ENCODE results near the gene LIF.

DNA sequence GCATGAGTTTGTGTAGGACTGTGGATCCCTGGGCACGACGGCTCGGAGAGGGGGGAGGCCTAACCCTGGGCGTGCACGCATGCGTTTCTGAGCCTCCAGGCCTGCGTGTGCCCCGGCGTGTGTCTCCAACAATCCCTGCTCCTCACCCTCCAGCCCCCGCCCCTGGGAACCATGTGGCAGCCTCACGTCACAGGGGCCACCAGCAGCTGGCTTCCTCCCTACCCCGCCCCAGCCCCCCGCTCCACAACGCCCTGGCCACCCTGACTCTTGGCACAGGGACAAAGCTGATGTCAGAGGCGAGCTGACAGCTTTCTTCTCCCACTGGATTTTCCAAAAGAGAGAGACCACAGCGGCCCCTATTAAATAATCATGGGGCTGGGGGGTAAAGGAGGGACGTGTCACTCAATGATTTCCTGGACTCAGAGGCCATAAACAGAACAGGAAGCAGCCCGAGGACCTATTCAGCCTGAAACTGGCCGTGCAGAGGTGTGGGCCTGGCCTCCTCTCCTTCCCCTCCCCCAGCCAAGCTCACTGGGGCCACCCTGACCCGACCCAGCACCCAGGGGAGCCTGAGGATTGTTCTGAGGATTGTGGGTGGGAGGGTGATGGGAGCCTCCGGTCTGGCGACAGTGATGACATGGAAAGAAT lies 6.8 kb upstream of the LIF start:
- TF ChIP-seq, protein P1, sequence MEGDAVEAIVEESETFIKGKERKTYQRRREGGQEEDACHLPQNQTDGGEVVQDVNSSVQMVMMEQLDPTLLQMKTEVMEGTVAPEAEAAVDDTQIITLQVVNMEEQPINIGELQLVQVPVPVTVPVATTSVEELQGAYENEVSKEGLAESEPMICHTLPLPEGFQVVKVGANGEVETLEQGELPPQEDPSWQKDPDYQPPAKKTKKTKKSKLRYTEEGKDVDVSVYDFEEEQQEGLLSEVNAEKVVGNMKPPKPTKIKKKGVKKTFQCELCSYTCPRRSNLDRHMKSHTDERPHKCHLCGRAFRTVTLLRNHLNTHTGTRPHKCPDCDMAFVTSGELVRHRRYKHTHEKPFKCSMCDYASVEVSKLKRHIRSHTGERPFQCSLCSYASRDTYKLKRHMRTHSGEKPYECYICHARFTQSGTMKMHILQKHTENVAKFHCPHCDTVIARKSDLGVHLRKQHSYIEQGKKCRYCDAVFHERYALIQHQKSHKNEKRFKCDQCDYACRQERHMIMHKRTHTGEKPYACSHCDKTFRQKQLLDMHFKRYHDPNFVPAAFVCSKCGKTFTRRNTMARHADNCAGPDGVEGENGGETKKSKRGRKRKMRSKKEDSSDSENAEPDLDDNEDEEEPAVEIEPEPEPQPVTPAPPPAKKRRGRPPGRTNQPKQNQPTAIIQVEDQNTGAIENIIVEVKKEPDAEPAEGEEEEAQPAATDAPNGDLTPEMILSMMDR (conservative IDR thresholded peaks at IDR 0.05 in 1 of 2, IDR thresholded peaks at IDR 0.05 in 1 of 2; ENCODE audit: extremely low read depth in 1 of 2, insufficient read depth in 1 of 2, low read depth in 1 of 2, low read length in 2 of 2) = no peak
- TF ChIP-seq EZH2 (IDR thresholded peaks at IDR 0.05; ENCODE audit: borderline replicate concordance, low read length) = no peak

Data from mammary epithelial cell (primary cell).